Right atrium auricular region (tissue), 2 donors: Measurements from ENCODE around the gene TENT5A. TPM values are rescaled to one million over a fixed set of nuclear protein-coding genes. Genes with fewer than 3 reads are reported as not detected.

Experiments used
- DNase-seq: peaks from one replicate; pipeline ENCODE4 v3.0.0-alpha.2; 2019; ENCODE audit warnings: low spot score
- H3K27ac ChIP-seq, 2 donors: fragments of 200-600 bp; sonication (generic); 1 replicate in 1 of 2; 2 replicates in 1 of 2; pipeline ENCODE4 v1.5.1; 2016 to 2019
- H3K27me3 ChIP-seq, 2 donors: fragments of 200-600 bp; sonication (generic); one replicate each; pipeline versions ENCODE4 v1.5.1 to v1.6.0; 2017 to 2019
- H3K36me3 ChIP-seq: fragments of 200-600 bp; sonication (generic); one replicate; pipeline ENCODE4 v1.5.1; 2016
- H3K4me1 ChIP-seq, 2 donors: fragments of 200-600 bp; sonication (generic); one replicate each; pipeline versions ENCODE4 v1.5.1 to v1.6.0; 2017 to 2019
- H3K4me3 ChIP-seq, 2 donors: fragments of 200-600 bp; sonication (generic); 1 replicate in 1 of 2; 2 replicates in 1 of 2; pipeline ENCODE4 v1.5.1; 2017 to 2019; ENCODE audit warnings: mild to moderate bottlenecking in 1 of 2, moderate library complexity in 1 of 2
- H3K9me3 ChIP-seq, 2 donors: fragments of 200-600 bp; sonication (generic); one replicate each; pipeline ENCODE4 v1.5.1; 2019
- total RNA-seq, 2 donors: library from RNA; depleted of rRNA; stranded (reverse); fragments of >200 nt; gene quantifications; one replicate each; pipeline ENCODE4 v1.1.0, GENCODE V29; 2016
- TF ChIP-seq, protein P1 (sequence below), 2 donors: fragments of 200-600 bp; sonication (generic); IDR thresholded peaks; one replicate each; pipeline ENCODE4 v1.5.1; 2019; ENCODE audit warnings: antibody characterized with exemption in 2 of 2

TENT5A gene
- 10 to 100 TPM; 21.1 to 22.0 TPM for total RNA-seq

DNA sequence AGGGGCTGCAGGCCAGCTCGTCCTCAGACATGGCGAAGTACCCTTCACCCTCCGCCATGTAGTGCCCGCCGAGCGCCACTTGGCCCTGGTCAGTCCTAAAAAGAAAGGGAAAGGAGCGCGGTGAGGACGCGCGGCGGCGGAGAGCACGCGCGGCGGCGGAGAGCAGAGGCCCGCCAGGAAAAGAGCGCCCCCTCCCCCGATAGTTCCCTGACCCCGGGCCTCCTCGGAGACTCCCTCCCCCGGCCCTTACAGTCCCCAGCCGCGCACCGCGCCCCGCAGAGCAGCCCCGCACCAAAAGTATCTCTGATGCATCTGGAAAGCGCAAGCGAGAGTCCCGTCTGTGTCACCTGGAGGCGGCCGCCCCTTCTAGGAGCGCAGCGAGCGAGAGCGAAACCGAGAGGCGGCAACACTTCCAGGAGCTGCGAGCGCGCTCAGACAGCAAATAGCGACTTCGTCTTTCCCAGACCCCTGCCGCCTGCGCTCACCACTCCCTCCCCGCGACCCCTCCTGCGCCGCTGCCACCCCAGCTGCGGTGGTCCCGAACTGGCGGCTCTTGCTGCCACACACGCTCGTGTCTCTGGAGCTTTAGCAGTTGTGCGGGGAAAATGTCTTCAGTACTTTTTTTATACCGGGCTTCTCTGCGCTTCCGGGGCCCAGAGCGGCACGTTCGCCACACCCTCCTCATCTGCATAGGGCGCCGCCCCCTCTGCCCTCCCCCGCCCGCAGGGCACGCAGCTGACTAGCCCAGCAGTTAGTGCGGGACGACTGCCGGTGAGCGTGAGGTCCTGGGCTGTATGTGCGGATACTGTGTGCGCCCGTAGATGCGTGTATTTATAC is at the start of gene TENT5A:
Gene TENT5A, minus strand, starts transcription at position 598 of the 837 bp plus-strand sequence. Its CDS starts 540 bp downstream, at position 58.
- peak; percentile 95 for DNase-seq
- H3K27me3 ChIP-seq: no peaks in the 10 kb centered on the region
- H3K4me1 ChIP-seq: peaks cover 0 to 22% of the 10 kb centered on the region in 2 donors
- peak within 1 kb of the TSS; percentile 86 to 95 for H3K4me3 ChIP-seq
- peaks cover 14% of the 10 kb centered on the region for H3K36me3 ChIP-seq
- TF ChIP-seq, protein P1, sequence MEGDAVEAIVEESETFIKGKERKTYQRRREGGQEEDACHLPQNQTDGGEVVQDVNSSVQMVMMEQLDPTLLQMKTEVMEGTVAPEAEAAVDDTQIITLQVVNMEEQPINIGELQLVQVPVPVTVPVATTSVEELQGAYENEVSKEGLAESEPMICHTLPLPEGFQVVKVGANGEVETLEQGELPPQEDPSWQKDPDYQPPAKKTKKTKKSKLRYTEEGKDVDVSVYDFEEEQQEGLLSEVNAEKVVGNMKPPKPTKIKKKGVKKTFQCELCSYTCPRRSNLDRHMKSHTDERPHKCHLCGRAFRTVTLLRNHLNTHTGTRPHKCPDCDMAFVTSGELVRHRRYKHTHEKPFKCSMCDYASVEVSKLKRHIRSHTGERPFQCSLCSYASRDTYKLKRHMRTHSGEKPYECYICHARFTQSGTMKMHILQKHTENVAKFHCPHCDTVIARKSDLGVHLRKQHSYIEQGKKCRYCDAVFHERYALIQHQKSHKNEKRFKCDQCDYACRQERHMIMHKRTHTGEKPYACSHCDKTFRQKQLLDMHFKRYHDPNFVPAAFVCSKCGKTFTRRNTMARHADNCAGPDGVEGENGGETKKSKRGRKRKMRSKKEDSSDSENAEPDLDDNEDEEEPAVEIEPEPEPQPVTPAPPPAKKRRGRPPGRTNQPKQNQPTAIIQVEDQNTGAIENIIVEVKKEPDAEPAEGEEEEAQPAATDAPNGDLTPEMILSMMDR (IDR thresholded peaks at IDR 0.05): peak in 1 of 2 donors; percentile 51
- peak within 1 kb of the TSS; percentile 98 to 99 for H3K27ac ChIP-seq
- no peaks in the 10 kb centered on the region for H3K9me3 ChIP-seq

DNA sequence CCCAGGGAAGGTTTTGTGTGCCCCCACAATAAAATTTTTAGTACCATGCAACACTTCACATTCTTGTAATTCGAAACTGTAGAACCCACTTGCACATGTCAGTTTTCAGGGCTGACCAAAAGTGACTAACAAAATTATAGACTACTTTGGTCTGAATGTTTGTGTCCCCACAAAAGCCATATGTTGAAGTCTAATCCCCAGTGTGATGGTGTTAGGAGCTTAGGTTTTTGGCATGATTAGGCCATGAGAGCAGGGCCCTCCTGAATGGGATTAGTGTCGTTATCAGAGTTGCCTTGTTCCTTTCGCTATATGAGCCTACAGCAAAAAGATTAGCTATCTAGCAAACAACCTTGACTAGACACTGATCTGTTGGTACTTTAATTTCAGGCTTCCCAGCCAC is 49.0 kb upstream of the TENT5A start:
- no peak for DNase-seq
- Histone ChIP-seq H3K9me3 (no peaks in the 10 kb centered on the region), H3K36me3 (no peaks in the 10 kb centered on the region), H3K4me1 (no peaks in the 10 kb centered on the region), H3K27me3 (no peaks in the 10 kb centered on the region), H3K27ac (no peak overlapping the region), H3K4me3 (no peak overlapping the region)
- TF ChIP-seq, protein P1 (IDR thresholded peaks at IDR 0.05): no peak

DNA sequence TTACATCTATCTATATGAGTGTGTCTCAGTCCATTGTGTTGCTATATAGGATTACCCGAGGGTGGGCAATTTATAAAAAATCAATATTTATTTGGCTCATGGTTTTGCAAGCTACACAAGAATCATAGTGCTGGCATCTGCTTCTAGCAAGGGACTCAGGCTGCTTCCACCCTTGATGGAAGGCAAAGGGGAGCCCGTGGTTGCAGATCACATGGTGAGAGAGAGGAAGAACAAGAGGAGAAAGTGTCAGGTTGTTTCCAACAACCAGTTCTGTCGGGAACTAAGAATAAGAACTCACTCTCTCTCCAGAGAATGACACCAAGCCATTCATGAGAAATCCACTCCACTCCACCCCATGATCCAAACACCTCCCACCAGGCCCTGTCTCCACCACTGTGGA is 48.2 kb upstream of the TENT5A start:
- no peaks in the 10 kb centered on the region for H3K9me3 ChIP-seq
- no peak overlapping the region for H3K4me3 ChIP-seq
- TF ChIP-seq, protein P1 (IDR thresholded peaks at IDR 0.05): no peak
- no peaks in the 10 kb centered on the region for H3K27me3 ChIP-seq
- no peaks in the 10 kb centered on the region for H3K4me1 ChIP-seq
- DNase-seq: no peak
- no peaks in the 10 kb centered on the region for H3K36me3 ChIP-seq
- no peak overlapping the region for H3K27ac ChIP-seq

DNA sequence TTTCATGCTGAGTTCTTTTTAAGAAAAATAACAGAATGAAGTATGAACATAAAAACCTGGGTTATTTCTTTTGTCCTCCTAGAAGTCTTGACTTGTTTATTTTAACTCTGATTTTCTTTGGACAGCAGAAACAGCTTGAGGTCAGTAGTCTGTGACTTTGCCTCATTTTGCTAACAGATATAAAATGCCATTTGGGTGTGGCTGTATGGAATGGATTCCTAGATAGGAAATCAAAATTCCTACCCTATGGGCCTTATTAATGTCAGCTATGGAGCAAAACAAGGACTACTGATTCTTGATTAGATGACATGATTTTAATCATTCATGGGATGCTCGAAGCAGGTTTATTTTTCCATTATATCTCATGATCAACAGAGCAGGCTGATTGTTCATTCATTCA is 46.8 kb upstream of the TENT5A start:
- H3K4me1 ChIP-seq: no peaks in the 10 kb centered on the region
- no peak overlapping the region for H3K27ac ChIP-seq
- no peaks in the 10 kb centered on the region for H3K36me3 ChIP-seq
- no peaks in the 10 kb centered on the region for H3K9me3 ChIP-seq
- H3K4me3 ChIP-seq: no peak overlapping the region
- no peak for DNase-seq
- TF ChIP-seq, protein P1 (IDR thresholded peaks at IDR 0.05): no peak
- H3K27me3 ChIP-seq: no peaks in the 10 kb centered on the region

DNA sequence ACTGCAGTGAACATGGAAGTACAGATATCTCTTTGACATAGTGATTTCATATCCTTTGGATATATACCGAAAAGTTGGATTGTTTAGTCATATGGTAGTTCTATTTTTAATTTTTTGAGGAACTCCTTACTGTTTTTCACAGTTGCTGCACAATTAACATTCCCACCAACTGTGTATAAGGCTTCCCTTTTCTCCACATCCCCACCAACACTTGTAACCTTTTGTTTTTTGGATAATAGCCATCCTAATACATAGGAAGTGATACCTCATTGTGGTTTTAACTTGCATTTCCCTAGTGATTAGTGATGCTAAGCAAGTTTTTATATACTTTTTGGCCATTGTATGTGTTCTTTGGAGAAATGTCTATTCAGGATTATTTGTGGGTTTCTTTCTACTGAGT is 45.1 kb upstream of the TENT5A start:
- Histone ChIP-seq H3K27me3 (no peaks in the 10 kb centered on the region), H3K36me3 (no peaks in the 10 kb centered on the region), H3K4me1 (no peaks in the 10 kb centered on the region), H3K27ac (no peak overlapping the region), H3K9me3 (no peaks in the 10 kb centered on the region), H3K4me3 (no peak overlapping the region)
- no peak for DNase-seq
- TF ChIP-seq, protein P1 (IDR thresholded peaks at IDR 0.05): no peak
